T follicular helper cell (primary cell): ENCODE measurements around the gene IQUB.
"Not testable (repeated sequence)": the region's sequence is repeated elsewhere in the genome, so short reads cannot be mapped to it uniquely, and the experiment has no call there.

Experiments
- DNase-seq: peaks from one replicate; pipeline ENCODE4 v3.0.0-alpha.2; 2020; ENCODE audit warnings: low read depth

IQUB gene

DNA sequence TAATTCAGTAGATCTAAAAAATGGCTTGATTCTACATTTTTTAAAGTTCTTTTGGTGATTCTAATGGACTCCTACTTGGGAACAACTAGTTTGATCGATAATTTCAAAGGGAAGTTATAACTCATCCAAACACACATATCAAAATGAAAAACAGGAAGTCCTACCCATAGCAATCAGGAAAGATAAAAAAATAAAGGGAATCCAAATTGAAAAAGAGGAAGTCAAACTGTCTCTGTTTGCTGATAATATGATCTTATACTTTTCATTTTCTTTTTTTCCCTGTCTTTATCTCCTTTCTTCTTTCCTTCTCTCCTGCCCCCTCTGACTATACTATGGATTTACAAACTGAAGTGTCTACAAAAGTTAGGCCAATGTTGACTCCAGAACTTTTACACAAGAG is 118.8 kb downstream of the IQUB start:
- no peak for DNase-seq

DNA sequence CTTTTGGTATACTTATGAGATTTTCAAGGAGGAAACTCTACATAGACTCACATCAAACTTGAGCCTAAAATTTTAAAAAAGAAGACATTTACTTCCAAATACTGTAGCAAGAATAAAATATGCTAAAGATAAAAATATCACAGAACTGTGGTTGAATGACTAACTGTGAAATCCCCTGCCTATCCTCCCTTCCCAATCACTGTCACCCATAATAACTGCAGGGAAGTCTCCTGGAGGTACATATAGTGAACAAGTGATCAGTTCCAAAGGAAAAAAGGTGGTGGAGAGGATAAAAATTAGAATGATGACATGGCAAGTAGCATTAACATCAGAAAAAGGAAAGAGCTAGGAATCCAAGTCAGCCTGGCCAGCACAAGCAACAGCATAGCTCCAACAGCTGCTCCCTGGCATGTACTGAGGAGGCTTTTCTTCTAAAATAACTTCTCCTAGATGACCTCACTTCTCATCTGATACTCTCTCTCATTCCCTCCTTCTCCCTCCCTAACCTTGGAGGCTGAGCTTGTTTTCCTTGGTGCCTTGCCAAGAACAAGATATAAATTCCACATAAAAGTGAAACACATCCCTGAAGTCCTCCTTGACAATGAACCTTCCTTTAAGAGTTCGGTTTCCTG is 124.0 kb downstream of the IQUB start:
- no peak for DNase-seq

- DNase-seq, result not testable (repeated sequence)
Observed at GRCh38 chr7:123407951-123408350, 126.4 kb downstream of the IQUB start.
